H1 (cell line): ENCODE results near the gene DNAJB5. TPM values are rescaled to one million over a fixed set of nuclear protein-coding genes. Genes with fewer than 3 reads are reported as not detected.

Source experiments
- CTCF ChIA-PET: fragments of 300-600 bp; sonication (Branson Sonifier 250); formaldehyde crosslinking; loops from one replicate; lab custom pipeline; 2021; ENCODE audit not compliant: partially characterized antibody; lab: Charles Lee
- POLR2A ChIA-PET: fragments of 300-600 bp; sonication (Branson Sonifier 250); formaldehyde crosslinking; loops from one replicate; lab custom pipeline; 2021; ENCODE audit warnings: inconsistent platforms; ENCODE audit not compliant: partially characterized antibody; lab: Charles Lee
- DNase-seq, 2 experiments: peaks; one replicate each; pipeline versions ENCODE4 v3.0.0 to v3.0.0-alpha.2; 2010 to 2022; ENCODE audit warnings: low spot score in 2 of 2, low read depth in 1 of 2, mixed read lengths in 1 of 2
- FAIRE-seq: peaks from 2 replicates; lab custom pipeline; 2011; peaks lifted over from hg19 to GRCh38; lab: Jason Lieb, UNC
- H2AFZ ChIP-seq: 2 replicates; pipeline ENCODE4 v1.8.1; 2012; ENCODE audit warnings: low read length, inconsistent platforms
- H2AK5ac ChIP-seq: 2 replicates; pipeline ENCODE4 v1.6.1; 2013; ENCODE audit warnings: low read depth, low read length
- H2BK120ac ChIP-seq: replicated peaks from 2 replicates; pipeline ENCODE3; 2013; ENCODE audit warnings: low read depth, low read length, inconsistent platforms
- H2BK12ac ChIP-seq: 2 replicates; pipeline ENCODE4 v1.6.1; 2013; ENCODE audit warnings: low read depth, low read length
- H2BK15ac ChIP-seq: 2 replicates; pipeline ENCODE4 v1.6.1; 2013; ENCODE audit warnings: low read length
- H2BK20ac ChIP-seq: 2 replicates; pipeline ENCODE4 v1.6.1; 2013; ENCODE audit warnings: low read length
- H2BK5ac ChIP-seq: 2 replicates; pipeline ENCODE4 v1.6.1; 2013; ENCODE audit warnings: low read depth, low read length
- H3K14ac ChIP-seq: 2 replicates; pipeline ENCODE4 v1.6.1; 2013; ENCODE audit warnings: inconsistent platforms; ENCODE audit not compliant: insufficient read length
- H3K18ac ChIP-seq: 2 replicates; pipeline ENCODE4 v1.6.1; 2013; ENCODE audit warnings: low read length; ENCODE audit errors: extremely low read depth
- H3K23ac ChIP-seq: 2 replicates; pipeline ENCODE4 v1.6.1; 2013; ENCODE audit warnings: inconsistent platforms; ENCODE audit not compliant: insufficient read length
- H3K23me2 ChIP-seq: 2 replicates; pipeline ENCODE4 v1.6.1; 2013; ENCODE audit warnings: low read depth, low read length
- H3K27ac ChIP-seq: 2 replicates; pipeline ENCODE4 v1.6.1; 2011; ENCODE audit warnings: low read depth, low read length, inconsistent platforms
- H3K27me3 ChIP-seq, 4 experiments: replicated peaks in 1 of 4; 1 replicate in 1 of 4; 2 replicates in 3 of 4; pipeline versions ENCODE4 v1.6.1 to v1.8.1; 2011 to 2013; ENCODE audit warnings: low read length in 3 of 4, mild to moderate bottlenecking in 3 of 4, inconsistent platforms in 2 of 4, mixed read lengths in 2 of 4, moderate library complexity in 1 of 4; ENCODE audit not compliant: control insufficient read depth in 3 of 4, insufficient read depth in 3 of 4; ENCODE audit errors: extremely low read depth in 1 of 4
- H3K36me3 ChIP-seq, 4 experiments: 2 replicates each; pipeline versions ENCODE4 v1.6.1 to v1.8.1; 2011 to 2013; ENCODE audit warnings: mild to moderate bottlenecking in 4 of 4, low read length in 3 of 4, moderate library complexity in 2 of 4, control low read depth in 1 of 4, inconsistent platforms in 1 of 4; ENCODE audit not compliant: insufficient read depth in 4 of 4, control insufficient read depth in 2 of 4
- H3K4ac ChIP-seq: replicated peaks from 2 replicates; pipeline ENCODE3; 2013; ENCODE audit warnings: low read length, low read depth, mixed read lengths, inconsistent platforms; ENCODE audit not compliant: insufficient read length
- H3K4me1 ChIP-seq, 4 experiments: replicated peaks in 1 of 4; 1 replicate in 1 of 4; 2 replicates in 3 of 4; pipeline versions ENCODE4 v1.6.1 to v1.8.1; 2011 to 2013; ENCODE audit warnings: low read length in 3 of 4, inconsistent platforms in 2 of 4, mixed read lengths in 1 of 4; ENCODE audit not compliant: insufficient read depth in 4 of 4, control insufficient read depth in 3 of 4
- H3K4me2 ChIP-seq, 2 experiments: 2 replicates each; pipeline versions ENCODE4 v1.6.1 to v1.8.1; 2011 to 2013; ENCODE audit warnings: low read depth in 2 of 2, low read length in 2 of 2, control low read depth in 1 of 2, inconsistent platforms in 1 of 2, mild to moderate bottlenecking in 1 of 2; ENCODE audit not compliant: insufficient read depth in 1 of 2
- H3K4me3 ChIP-seq, 4 experiments: fragments of 200-600, 300-600 bp in 1 of 4; sonication (generic), shearing (Covaris generic), sonication (Bioruptor Twin) in 1 of 4; 2 replicates each; pipeline versions ENCODE4 v1.5.1 to v1.8.1; 2011 to 2016; ENCODE audit warnings: low read length in 4 of 4, low read depth in 3 of 4, control low read depth in 2 of 4, inconsistent platforms in 2 of 4, mild to moderate bottlenecking in 2 of 4, mixed read lengths in 1 of 4, moderate library complexity in 1 of 4; ENCODE audit not compliant: insufficient read depth in 2 of 4; ENCODE audit errors: extremely low read depth in 1 of 4
- H3K56ac ChIP-seq: replicated peaks from 2 replicates; pipeline ENCODE3; 2013; ENCODE audit warnings: low read depth, mild to moderate bottlenecking, mixed read lengths, low read length, inconsistent platforms; ENCODE audit not compliant: insufficient read length
- H3K79me1 ChIP-seq: 2 replicates; pipeline ENCODE4 v1.6.1; 2013; ENCODE audit warnings: low read depth, low read length, control low read depth
- H3K79me2 ChIP-seq, 2 experiments: 2 replicates each; pipeline versions ENCODE4 v1.6.1 to v1.8.1; 2012 to 2013; ENCODE audit warnings: low read length in 2 of 2, mild to moderate bottlenecking in 2 of 2, inconsistent platforms in 1 of 2; ENCODE audit not compliant: insufficient read depth in 2 of 2, control insufficient read depth in 1 of 2
- H3K9ac ChIP-seq, 4 experiments: replicated peaks in 1 of 4; 1 replicate in 1 of 4; 2 replicates in 3 of 4; pipeline versions ENCODE4 v1.6.1 to v1.8.1; 2011 to 2013; ENCODE audit warnings: low read depth in 3 of 4, low read length in 3 of 4, control low read depth in 2 of 4, mild to moderate bottlenecking in 2 of 4, moderate library complexity in 2 of 4, inconsistent platforms in 1 of 4; ENCODE audit errors: extremely low read depth in 1 of 4
- H3K9me3 ChIP-seq, 2 experiments: 2 replicates each; pipeline versions ENCODE4 v1.6.1 to v1.8.1; 2012 to 2013; ENCODE audit warnings: mild to moderate bottlenecking in 2 of 2, moderate library complexity in 2 of 2, control low read depth in 1 of 2, inconsistent platforms in 1 of 2, low read depth in 1 of 2, low read length in 1 of 2, mixed read lengths in 1 of 2; ENCODE audit not compliant: insufficient read depth in 2 of 2
- H4K20me1 ChIP-seq, 2 experiments: replicated peaks in 1 of 2; 2 replicates each; pipeline versions ENCODE3 to v1.8.1; 2011 to 2013; ENCODE audit warnings: inconsistent platforms in 2 of 2, low read length in 2 of 2, mild to moderate bottlenecking in 1 of 2; ENCODE audit not compliant: insufficient read depth in 2 of 2, control insufficient read depth in 1 of 2
- H4K5ac ChIP-seq: 2 replicates; pipeline ENCODE4 v1.6.1; 2013; ENCODE audit warnings: low read length, low read depth, mixed read lengths, inconsistent platforms; ENCODE audit not compliant: insufficient read length
- H4K8ac ChIP-seq: 2 replicates; pipeline ENCODE4 v1.8.0; 2013; ENCODE audit warnings: mild to moderate bottlenecking, moderate library complexity, low read length, inconsistent platforms; ENCODE audit not compliant: insufficient read depth; ENCODE audit errors: extremely low read depth
- H4K91ac ChIP-seq: replicated peaks from 2 replicates; pipeline ENCODE3; 2013; ENCODE audit warnings: low read length, mixed read lengths, inconsistent platforms; ENCODE audit not compliant: insufficient read length
- ASH2L ChIP-seq: fragments of 200-600, 300-600 bp; sonication (generic); IDR thresholded peaks from one replicate; pipeline ENCODE4 v1.7.1; 2017; ENCODE audit warnings: low read length
- BCL11A ChIP-seq, 2 experiments: IDR thresholded peaks; one replicate each; pipeline ENCODE4 v1.6.1; 2011; ENCODE audit warnings: low read depth in 2 of 2, low read length in 2 of 2, mild to moderate bottlenecking in 2 of 2
- CTCF ChIP-seq, 3 experiments: IDR thresholded peaks; 1 replicate in 2 of 3; 2 replicates in 1 of 3; pipeline versions ENCODE4 v1.5.1 to v1.6.1; 2011; ENCODE audit warnings: low read length in 3 of 3, mild to moderate bottlenecking in 3 of 3, inconsistent platforms in 2 of 3, low read depth in 1 of 3, moderate library complexity in 1 of 3; ENCODE audit not compliant: insufficient read depth in 1 of 3; ENCODE audit errors: control extremely low read depth in 1 of 3
- GABPA ChIP-seq: IDR thresholded peaks from 2 replicates; pipeline ENCODE4 v1.6.1; 2011; ENCODE audit warnings: mild to moderate bottlenecking, low read length, moderate library complexity, borderline replicate concordance; ENCODE audit not compliant: insufficient read depth
- MAFK ChIP-seq: IDR thresholded peaks from 2 replicates; pipeline ENCODE4 v1.6.1; 2012; ENCODE audit warnings: low read depth, mild to moderate bottlenecking, improper control_type of control experiment, low read length
- MAX ChIP-seq: IDR thresholded peaks from 2 replicates; pipeline ENCODE4 v1.6.1; 2012; ENCODE audit warnings: inconsistent platforms
- PHF8 ChIP-seq: fragments of 200-600 bp; sonication (generic); conservative IDR thresholded peaks from 2 replicates; pipeline ENCODE4 v1.7.1; 2012; ENCODE audit warnings: low read depth, mild to moderate bottlenecking, inconsistent platforms, low read length, moderate library complexity
- SP2 ChIP-seq: IDR thresholded peaks from 2 replicates; pipeline ENCODE4 v1.6.1; 2012; ENCODE audit warnings: mild to moderate bottlenecking, low read length, inconsistent platforms
- TAF1 ChIP-seq: IDR thresholded peaks from 2 replicates; pipeline ENCODE4 v1.6.1; 2011; ENCODE audit warnings: mild to moderate bottlenecking, low read depth, low read length
- TBP ChIP-seq: IDR thresholded peaks from 2 replicates; pipeline ENCODE4 v1.6.1; 2011; ENCODE audit warnings: low read depth, low read length, improper control_type of control experiment
- WGBS, 2 experiments: shearing (Covaris generic) in 1 of 2; methylation state at CpG; one replicate each; pipeline versions ENCODE4 v1.1.6 to v1.1.7; 2013 to 2015; ENCODE audit warnings: low lambda C conversion rate in 2 of 2, mixed read lengths in 2 of 2, inconsistent platforms in 1 of 2, low coverage in 1 of 2, missing lambda C conversion rate in 1 of 2; ENCODE audit not compliant: insufficient replicate concordance in 2 of 2, insufficient coverage in 1 of 2, insufficient read length in 1 of 2; ENCODE audit errors: extremely low coverage in 1 of 2, missing lambda C conversion rate in 1 of 2; 5-methylcytosine and 5-hydroxymethylcytosine counted together
- polyA plus RNA-seq, 7 experiments: library from polyadenylated mRNA; depleted of rRNA in 3 of 7; stranded (reverse) in 5 of 7; unstranded in 2 of 7; fragments of >200 nt in 5 of 7; fragments of 200-250 nt in 2 of 7; gene quantifications; 1 replicate in 5 of 7; 2 replicates in 1 of 7; 4 replicates in 1 of 7; pipeline versions ENCODE4 v1.2.1 to v1.2.3, GENCODE V29; 2011 to 2013; ENCODE audit warnings: missing spikeins in 2 of 7, mixed read lengths in 2 of 7
- total RNA-seq: library from RNA; stranded (reverse); fragmentation: NEBNext Ultra II Directional; extraction: Animal tissue kit (Norgen Biotek cat#: 25700); gene quantifications from 2 replicates; pipeline ENCODE4 v1.2.1, GENCODE V29; 2021

The DNAJB5 gene
- total and polyA plus RNA-seq, 2 of the 8 experiments (the other 6 are each of a cell fraction or from before 2014, with no cell fraction given), result 25.0 to 34.1 TPM

- H3K27me3 ChIP-seq, result no peaks in the 10 kb centered on the region
- no peak overlapping the region for H2BK5ac ChIP-seq
- no peak overlapping the region for H3K23ac ChIP-seq
- H3K56ac ChIP-seq, result no peak overlapping the region
- H4K5ac ChIP-seq, result no peak overlapping the region
- no peak overlapping the region for H2BK120ac ChIP-seq
- no peak overlapping the region for H2AK5ac ChIP-seq
- no peaks in the 10 kb centered on the region for H3K79me1 ChIP-seq
- no peak overlapping the region for H2BK12ac ChIP-seq
- no peak overlapping the region for H3K27ac ChIP-seq
- FAIRE-seq, result no peak
- H3K4me1 ChIP-seq, result peaks cover 0 to 21% (median 14%) of the 10 kb centered on the region in 4 experiments; a peak in 6 of 7 replicates
- H4K20me1 ChIP-seq, result no peaks in the 10 kb centered on the region
- ChIA-PET POLR2A (no interaction called here), CTCF (interaction anchor here (1.1 to 8.3 kb wide), 3 partner anchors 41 to 87 kb away, joined by 4 to 108 read pairs (median 8); no protein-coding TSS in a partner anchor)
- H3K4ac ChIP-seq, result no peak overlapping the region
- H3K79me2 ChIP-seq, result no peaks in the 10 kb centered on the region
- no peaks in the 10 kb centered on the region for H3K9me3 ChIP-seq
- H3K4me3 ChIP-seq, result no peak overlapping the region
- H3K14ac ChIP-seq, result no peak overlapping the region
- DNase-seq, result no peak
- H4K8ac ChIP-seq, result no peak overlapping the region
- H2BK15ac ChIP-seq, result no peak overlapping the region
- WGBS, 2 experiments, result 88% methylated on average over 8 of the region's 9 CpGs; no CpG with 5 or more reads in 1 of the 2 experiments
- no peak overlapping the region for H3K9ac ChIP-seq
- no peaks in the 10 kb centered on the region for H3K36me3 ChIP-seq
- no peak overlapping the region for H2BK20ac ChIP-seq
- no peak overlapping the region for H4K91ac ChIP-seq
- no peak overlapping the region for H2AFZ ChIP-seq
- no peak overlapping the region for H3K4me2 ChIP-seq
- peaks cover 6% of the 10 kb centered on the region for H3K23me2 ChIP-seq
- H3K18ac ChIP-seq, result no peak overlapping the region
- TF ChIP-seq BCL11A (IDR thresholded peaks at IDR 0.05; ENCODE audit: low read depth in 2 of 2, low read length in 2 of 2) (no peak), ASH2L (no peak), CTCF (IDR thresholded peaks at IDR 0.05; ENCODE audit: control extremely low read depth in 1 of 3, insufficient read depth in 1 of 3, low read depth in 1 of 3, low read length in 3 of 3) (no peak), MAFK (no peak), PHF8 (no peak), TAF1 (no peak), TBP (no peak), MAX (no peak), SP2 (no peak), GABPA (no peak)
Measured at GRCh38 chr9:34986540-34987047, 3.0 kb upstream of the DNAJB5 start.
